Measurements from ENCODE around the gene CAPZB.

CAPZB gene

DNA sequence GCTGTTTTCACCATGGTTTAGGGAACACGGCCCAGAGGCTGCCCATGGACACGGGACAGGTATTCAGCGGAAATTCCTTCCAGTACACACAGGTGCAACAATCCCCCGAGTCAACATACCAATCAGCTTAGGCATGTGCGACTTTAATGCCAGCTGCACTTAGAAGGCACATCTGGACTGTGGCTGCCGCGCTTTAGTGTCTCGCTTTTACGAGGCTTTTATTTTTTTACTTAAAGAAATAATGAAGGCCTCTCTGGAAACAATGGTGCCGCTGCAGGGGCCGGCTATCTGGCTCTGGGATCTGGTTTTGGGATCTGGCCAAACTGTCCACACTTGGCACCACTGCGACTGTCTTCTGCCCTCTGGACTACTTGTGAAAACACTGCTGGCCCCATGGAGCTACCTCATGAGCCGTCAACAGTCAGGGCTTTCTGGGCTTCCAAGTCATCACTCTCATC lies 117.7 kb downstream of the CAPZB start:
- no peak for DNase-seq (ENCODE audit: low read depth in 2 of 2)

DNA sequence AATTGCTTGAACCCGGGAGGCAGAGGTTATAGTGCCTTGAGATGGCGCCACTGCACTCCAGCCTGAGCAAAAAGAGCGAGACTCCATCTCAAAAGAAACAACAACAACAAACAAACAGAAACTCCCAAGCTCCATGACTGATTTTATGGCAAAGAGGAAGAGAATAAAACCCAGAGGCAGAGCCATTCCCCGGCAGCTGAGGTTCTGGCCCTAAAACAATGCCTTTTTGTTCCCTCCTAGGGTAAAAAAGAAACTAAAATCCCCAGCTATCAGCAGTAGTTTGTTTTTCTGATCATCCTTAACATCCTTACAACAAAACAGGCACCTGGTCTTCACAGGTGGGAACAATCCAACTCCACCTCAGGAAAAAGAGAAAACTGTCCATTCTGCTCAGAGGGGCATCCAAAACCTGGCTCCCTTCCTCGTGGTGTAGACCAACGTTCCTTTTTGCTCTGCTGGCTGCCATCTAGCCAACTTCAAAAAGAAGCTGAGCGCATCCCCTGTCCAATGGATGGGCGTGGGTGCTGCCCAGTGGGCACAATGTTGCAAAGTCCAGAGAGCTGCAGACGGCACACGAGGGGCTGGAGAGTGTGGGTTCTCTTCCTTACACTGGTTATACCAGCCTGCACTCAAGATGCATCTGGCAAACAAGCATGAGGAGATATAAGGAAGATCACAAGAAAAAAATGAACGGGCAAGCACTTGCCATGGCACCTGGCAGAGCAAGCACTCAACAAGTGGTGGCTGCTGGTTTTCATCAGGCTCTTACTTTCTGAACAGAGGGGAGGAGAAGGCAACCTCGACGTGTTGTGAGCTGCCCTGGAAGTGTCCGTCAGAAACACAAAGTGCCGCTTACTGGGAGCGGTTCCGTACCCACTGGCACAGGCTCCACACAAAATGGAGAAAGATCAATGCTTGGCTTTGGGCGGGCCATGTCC lies 118.5 kb downstream of the CAPZB start:
- DNase-seq (ENCODE audit: low read depth in 2 of 2): no peak

DNA sequence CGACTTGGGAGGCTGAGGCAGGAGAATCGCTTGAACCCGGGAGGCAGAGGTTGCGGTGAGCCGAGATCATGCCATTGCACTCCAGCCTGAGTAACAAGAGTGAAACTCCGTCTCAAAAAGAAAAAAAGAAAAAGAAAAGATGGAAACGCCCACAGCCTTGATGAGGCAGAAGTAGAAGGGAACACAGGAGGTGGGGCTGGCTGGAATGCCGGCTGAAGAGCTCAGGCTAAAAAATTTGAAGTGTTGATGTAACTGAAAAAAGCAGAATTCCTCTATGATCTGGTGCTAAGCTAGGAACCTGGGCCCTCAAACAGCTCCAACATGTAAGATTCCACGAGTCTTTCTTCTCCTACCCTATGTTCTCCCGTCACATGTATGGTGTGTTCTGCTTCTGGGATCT lies 119.6 kb downstream of the CAPZB start:
- DNase-seq (ENCODE audit: low read depth in 2 of 2): no peak

DNA sequence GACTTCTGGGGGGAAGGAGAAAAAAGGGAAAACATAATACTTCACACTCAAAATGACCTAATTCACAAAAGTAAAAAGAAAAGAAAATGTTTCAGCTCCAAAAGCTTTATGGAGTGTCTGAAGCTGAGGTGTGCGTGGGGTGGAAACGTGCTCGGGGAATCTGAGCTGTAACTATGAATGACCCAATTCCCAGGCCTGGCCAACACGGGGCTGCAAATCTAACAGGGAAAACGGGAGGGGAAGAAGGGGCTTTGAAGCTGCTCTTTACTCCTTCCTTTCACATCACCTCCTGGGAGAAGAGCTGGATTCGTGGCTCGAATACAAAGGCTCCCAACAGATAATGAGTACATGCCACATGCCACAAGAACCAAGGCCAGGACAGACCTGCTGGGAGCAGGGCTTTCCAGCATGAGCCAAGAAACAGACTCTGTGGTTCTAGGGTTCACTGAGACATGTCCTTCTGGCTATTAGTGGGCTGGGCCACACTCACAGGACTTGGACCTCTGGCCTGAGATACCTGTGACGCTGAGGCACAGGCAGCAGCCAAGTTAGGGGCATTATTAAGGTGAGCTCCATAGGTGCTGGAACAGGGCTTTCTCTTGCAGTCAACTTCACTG lies 121.7 kb downstream of the CAPZB start:
- no peak for DNase-seq (ENCODE audit: low read depth in 2 of 2)

DNA sequence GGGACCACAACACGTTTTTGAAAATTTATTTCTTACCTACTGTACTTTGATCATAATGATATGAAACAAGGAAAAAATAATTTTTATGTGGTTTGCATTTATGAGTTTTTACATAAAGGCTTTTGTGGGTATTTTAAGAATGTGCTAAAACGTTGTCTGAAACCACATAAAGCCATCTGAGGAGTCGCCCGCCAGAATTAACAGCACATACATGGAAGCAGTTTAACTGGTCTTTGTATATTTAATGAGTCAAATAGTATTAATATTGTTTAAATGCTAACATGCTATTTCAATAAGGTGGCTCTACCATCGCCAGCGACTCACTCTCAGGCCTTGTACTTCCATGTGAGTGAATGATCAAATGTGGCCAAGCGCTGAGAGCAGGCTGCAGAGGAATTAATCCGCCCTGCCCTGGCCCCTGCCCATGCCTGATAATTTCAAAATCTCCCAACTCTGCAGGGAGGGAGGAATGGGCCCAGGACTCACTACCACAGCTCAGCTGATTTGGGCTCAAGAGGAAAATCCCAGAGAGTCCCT lies 123.7 kb downstream of the CAPZB start:
- DNase-seq (ENCODE audit: low read depth in 2 of 2): no peak

DNA sequence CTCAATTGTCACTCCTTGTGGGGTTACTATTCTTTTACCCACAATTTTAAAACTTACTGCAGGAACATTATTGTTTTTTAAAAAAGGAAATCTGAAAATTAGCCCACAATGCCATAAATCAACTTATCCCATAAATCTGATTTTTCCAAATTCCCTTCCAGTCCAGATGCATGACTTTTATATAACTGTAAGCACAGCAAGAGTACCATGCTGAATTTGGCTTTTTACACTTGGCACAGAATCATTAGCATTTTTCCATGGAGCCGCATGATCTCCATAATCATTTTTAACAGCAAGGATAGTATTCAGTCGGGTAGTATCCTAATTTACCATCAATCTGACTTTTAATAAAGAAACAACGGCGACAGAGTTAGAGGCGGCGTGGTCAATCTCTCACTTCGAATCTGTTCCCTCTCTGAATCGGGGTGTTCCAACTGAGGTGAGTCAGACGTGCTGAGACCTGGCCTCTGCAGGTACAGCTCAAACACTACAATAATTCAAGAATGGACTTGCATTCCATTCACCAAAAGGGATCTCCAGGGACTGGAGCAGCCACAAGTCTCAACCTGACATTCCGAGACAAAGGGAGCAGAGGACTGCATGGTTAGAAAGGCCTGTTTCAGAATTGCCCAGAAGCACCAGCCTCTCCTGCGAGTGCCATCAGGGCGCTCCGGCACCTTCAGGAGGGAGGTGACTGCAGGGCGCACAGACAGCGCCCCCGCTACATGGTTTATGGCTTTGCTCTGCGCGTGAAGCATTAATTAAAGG lies 124.3 kb downstream of the CAPZB start:
- no peak for DNase-seq (ENCODE audit: low read depth in 2 of 2)

DNA sequence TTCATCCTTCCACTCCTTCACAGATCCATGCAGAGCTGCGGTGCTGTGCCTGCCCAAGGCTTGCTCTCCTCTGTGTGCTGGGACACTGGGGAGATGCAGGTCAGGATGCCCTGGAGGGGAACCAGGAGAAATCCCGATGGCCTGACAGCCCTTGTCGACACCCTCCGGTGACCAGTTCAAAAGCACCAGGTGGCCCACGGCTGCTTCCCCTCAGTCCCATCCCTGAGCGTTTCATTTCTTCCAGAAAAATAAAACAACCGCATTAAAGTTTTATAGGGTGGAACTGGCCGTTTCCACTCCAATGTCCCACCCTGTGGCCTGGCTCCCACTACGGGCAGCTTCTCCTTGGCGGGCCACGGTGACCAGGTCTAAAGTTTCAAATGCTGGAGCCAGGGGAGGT lies 124.9 kb downstream of the CAPZB start:
- DNase-seq (ENCODE audit: low read depth in 2 of 2): no peak

DNA sequence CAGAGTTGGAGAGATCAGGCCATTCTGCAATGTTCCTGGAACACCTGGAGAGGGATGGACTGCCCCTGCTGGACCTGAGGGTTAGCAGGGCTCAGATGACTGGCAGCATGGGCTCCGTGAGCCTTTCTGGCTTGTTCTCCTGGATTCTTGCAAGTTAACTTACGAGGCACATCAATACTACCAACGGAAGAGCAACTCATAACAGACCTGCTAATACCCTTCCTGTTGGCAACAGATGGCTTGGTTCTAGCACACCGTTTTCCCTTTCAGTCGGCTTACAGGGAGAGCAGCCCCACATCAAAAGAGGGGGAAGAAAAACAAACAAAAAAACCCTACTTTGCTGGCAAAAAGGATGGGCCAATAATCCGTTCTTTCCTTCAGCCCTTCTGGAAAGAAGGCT lies 125.3 kb downstream of the CAPZB start:
- DNase-seq (ENCODE audit: low read depth in 2 of 2): no peak

DNA sequence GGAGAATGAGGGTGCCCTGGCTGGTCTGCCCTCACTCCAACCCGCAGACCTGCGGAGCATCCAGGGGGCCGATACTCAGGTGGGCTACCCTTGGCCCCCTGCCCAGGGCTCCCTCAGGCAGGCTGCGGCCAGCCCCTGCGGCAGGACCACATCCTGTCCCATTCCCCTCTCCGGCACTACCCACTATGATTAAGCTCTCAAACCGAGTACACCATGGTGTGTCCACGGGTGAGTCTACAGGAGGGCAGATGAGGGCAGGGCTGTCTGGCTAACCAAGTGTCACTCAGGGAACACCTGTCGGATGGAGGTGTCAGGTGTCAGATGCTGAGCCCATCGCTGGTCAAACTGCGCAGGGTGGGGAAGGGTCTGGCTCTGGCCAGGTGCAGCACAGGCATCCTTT lies 126.0 kb downstream of the CAPZB start:
- DNase-seq (ENCODE audit: low read depth in 2 of 2): no peak

DNA sequence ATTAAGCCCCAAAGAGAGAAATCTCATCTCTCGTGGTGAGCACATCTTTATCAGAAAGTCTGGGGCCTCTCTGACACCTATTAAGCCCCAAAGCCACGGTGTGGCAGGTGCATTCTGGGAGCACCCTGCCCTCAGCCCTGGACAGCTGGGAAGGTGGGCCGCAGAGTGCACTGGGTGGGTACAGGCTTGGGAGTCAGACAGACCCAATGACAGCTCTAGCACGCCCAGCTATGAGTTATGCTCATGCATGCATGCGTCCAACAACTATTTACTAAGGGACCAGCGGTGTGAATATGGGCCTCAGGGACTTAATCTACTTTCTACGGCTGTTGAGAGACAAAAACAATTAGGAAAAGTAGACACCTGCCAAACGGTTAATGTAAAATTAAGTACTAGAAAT lies 126.6 kb downstream of the CAPZB start:
- DNase-seq (ENCODE audit: low read depth in 2 of 2): no peak

DNA sequence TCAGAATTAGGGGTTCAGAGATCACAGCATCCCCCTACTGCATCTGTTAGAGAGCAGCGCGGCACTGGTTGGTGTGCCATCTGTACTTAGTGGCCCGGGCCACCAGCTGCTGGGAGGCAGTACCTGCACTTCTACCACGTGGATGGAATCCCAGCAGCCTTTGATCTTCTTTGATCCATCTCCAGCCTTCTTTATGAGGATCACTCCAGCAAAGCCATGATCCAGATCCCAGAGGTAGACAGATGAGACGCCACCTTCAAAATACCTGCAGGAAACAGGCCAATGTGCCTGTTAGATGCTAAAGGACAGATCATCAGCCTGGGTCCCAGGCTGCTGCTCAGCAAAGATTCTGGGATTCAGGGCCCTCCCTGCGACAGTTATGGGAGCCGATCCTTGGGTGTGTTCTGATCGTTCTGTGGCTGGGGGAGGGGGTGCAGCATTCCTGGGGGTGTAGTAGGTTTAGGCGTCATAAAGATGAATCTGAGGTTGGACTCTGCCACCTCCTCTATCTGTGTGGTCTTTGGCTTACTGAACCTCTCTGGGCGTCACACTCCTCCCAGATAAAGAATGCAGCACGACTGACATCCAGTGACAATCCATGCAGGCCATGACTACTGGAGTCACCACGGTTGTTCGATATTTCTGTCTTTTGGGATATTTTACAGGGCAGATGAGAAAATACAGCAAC lies 127.9 kb downstream of the CAPZB start:
- no peak for DNase-seq (ENCODE audit: low read depth in 2 of 2)

DNA sequence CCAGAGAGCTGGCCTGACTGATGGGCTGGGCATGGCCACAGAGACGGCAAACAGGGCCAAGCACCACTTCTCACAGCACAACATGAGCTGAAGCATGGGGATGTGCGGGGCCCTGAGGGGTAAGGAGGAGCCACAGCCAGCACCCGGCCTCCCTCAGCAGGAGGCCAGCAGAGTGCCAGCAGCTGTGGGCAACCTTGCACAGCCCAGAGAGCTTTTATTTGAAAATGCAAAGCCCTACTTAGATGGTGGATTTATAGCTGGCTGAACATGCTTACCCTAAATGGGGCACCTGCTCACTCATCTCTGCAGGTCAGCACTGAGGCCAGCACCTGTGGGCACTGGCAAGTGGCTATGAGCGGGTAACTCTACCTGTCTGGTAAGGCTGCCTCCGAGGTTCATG lies 129.1 kb downstream of the CAPZB start:
- no peak for DNase-seq (ENCODE audit: low read depth in 2 of 2)

DNA sequence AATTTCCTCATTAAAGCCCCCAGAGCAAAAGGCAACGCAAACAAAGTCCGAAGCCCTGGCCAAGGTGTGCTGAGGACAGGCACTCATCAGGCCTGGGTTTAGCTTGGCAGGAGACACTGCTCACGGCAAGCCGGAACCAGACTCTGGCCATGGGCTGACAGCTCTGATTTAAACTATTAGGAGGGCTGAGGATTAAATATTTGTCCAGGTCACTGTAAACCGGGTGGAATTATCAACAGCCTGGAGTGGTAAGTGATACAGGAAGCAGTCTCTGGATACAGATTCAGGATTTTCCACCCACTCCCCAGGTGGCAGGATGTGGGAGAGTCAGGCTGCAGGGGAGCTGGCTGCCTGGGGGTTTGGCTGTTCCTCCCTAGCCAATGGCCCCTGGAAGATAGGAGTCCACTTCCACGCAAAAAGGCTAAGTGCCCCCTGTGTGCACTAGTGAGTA lies 130.8 kb downstream of the CAPZB start:
- no peak for DNase-seq (ENCODE audit: low read depth in 2 of 2)

DNA sequence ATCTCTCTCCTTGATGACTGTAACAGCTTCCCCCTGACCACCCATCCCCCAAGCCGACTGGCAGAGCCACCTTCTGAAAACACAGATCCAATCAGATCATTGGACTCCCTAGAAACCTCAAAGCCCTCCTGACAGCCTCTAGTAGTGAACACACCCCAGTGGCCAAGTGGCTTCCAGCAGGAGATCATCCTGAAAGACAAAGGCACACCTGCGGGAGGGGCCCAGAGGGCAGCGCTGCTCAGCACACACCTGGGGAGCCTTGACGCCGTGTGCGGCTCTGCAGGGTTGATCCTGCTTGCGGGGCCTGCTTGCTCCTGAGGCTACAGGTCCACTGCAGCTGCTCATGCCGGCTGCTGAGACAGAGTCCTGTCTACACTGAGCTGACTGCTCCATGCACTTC lies 131.7 kb downstream of the CAPZB start:
- DNase-seq (ENCODE audit: low read depth in 2 of 2): no peak

DNA sequence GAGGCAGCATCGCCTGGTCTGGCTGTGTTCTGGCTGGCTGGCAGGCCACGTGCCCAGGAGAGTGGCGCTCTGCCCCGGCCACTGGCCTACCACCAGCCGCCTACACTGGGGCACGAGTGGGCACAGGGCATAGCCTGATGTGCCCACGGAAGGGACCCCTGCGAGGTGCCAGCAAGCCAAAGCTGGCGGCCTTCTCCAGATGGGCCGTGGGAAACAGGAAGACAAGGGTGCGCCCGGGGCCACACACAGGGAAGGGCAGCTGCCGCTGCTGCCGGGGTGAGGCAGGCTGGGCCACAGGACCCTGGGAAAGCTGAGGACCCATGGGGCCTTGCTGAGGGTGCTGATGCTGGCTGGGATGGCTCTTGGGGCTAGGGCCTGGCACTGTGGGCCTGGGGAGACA lies 132.5 kb downstream of the CAPZB start:
- DNase-seq (ENCODE audit: low read depth in 2 of 2): no peak

DNA sequence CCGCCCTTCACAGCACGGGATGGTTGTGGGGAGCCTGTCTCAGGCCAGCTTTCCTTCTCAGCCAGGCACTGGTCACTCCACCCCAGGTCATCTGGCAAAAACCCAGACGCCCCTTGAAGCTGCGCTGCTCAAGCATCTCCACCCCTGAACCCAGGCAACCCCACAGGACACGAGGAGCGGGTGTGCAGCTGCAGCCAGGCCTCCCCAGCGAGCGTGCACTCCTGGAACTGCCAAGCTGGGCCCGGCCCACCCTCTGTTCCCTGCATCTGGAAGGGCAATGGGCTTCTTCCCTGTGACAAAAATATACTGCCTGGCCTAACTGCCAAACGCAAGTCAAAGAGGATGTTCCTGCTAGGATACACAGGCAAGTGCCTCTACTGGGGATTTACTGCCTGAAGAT lies 133.5 kb downstream of the CAPZB start:
- DNase-seq (ENCODE audit: low read depth in 2 of 2): no peak

DNA sequence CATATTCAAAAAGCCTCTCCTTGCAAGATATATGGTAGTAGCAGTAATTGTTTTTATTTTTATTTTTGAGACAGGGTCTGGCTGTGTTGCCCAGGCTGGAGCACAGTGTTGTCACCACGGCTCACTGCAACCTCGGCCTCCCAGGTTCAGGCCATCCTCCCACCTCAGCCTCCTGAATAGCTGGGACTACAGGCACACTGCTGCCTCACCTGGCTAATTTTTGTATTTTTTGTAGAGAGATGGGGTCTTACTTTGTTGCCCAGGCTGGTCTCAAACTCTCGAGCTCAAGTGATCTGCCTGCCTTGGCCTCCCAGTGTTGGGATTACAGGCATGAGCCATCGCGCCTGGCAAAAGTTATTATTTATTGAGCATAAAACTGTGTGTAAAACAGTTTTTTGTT lies 134.8 kb downstream of the CAPZB start:
- no peak for DNase-seq (ENCODE audit: low read depth in 2 of 2)

DNA sequence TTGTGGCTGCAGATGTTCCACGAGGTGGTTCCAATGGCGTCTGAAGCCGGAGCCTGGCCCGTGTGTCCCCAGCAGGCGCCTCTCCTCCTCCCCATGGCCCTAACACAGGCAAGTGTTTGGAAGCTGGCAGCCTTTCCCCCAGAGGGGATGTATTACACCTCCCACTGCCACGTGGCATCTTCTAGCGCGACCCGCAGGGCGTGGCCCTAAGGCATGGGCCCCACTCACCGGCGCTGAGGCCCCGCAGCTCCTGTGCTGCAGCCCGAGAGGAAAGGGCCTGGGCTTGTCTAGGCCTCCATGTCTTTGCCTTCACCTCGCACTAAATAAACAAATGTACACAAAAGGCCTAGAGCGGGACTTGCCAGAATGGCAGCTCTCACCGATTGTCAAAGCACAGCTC lies 135.3 kb downstream of the CAPZB start:
- DNase-seq (ENCODE audit: low read depth in 2 of 2): no peak

DNA sequence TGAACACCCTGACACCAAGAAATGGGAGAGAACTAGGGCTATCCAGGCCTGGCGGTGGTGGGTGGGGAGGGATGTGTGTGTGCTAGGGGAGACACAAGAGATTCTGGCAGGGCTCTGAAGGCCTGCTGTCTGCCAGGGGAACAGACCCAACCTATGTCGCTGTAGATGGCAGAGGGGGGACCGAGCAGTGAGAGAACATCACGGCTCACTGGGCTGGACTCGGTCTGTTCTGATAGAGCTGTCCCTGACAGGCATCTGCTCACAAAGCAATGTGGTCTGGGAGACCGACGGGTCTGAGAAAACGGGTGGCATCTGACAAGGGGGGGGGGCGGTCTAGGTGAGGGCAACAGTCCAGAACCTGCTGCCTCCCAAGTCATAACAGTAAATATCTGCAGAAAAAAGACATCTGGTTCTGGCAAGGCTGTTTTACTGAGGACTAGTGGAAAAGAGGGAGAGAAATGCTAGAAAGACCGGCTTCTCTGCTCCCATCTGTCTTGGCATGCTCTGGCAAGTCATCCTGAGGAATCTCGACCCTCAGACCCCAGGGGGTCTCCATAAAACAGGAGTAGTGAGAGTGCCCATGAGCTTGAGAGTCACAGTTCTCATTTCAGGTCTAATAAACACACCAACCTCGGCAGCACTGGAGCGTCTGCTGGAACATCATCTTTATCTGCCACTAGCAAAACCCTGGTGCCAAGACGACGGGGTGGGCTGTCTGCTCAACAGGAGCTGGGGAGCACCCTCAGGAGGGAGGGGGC lies 136.7 kb downstream of the CAPZB start:
- no peak for DNase-seq (ENCODE audit: low read depth in 2 of 2)

DNA sequence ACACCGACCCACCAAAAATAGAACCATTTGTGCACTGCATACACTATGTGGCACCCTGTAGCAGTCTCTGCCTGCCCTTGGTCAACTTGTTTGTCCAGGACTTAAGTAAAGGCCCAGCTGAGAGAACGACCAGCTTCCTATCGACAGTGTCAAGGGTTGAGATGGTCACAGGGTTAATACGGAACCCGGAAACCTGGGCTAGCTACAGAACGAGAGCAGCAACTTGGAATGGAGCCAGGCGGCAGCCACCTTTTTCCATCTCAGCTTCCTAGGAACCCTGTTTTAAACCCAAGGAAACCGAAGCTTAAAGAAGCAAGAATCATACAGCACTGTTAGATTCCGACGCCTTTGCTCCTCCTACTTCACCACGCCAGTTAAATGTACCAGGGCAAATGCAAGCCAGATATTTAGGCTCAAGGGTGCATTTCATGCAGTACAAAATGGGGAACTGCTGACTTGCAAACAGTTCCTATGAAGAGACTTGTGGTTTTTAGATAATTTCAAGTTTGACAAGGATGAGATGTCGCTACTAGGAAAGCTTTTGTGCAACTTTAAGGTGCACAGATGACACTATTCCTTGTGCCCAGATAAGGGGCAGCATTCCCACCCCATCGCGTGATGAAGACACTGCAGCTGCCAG lies 137.7 kb downstream of the CAPZB start:
- DNase-seq (ENCODE audit: low read depth in 2 of 2): no peak
